ENCODE measurements around the gene EXOC7.

Gene EXOC7

DNA sequence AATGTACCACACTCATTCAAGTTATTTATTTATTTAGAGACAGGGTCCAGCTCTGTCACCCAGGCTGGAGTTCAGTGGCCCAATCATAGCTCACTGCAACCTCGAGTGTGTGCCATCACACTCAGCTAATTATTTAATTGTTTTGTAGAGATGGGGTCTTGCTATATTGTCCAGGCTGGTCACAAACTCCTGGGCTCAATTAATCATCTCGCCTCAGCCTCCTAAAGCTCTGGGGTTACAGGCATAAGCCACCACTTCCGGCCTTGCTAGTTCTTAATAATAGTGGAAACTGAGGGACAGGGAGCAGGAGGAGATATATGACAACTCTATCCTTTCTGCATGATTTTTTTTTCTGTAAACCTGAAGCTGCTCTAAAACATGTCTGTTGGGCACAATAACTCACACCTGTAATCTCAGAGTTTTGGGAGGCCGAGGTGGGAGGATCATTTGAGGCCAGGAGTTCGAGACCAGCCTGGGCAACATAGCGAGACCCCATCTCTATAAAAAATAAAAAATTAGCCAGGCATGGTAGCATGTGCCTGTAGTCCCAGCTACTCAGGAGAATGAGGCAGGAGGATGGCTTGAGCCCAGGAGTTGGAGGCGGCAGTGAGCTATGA lies 11.7 kb upstream of the EXOC7 start:
- no peak overlapping the region for H3K4me3 ChIP-seq (replicated peaks; ENCODE audit: low read depth, low read length)
- no peak for DNase-seq (ENCODE audit: extremely low read depth, low read depth)
- TF ChIP-seq, protein P1, sequence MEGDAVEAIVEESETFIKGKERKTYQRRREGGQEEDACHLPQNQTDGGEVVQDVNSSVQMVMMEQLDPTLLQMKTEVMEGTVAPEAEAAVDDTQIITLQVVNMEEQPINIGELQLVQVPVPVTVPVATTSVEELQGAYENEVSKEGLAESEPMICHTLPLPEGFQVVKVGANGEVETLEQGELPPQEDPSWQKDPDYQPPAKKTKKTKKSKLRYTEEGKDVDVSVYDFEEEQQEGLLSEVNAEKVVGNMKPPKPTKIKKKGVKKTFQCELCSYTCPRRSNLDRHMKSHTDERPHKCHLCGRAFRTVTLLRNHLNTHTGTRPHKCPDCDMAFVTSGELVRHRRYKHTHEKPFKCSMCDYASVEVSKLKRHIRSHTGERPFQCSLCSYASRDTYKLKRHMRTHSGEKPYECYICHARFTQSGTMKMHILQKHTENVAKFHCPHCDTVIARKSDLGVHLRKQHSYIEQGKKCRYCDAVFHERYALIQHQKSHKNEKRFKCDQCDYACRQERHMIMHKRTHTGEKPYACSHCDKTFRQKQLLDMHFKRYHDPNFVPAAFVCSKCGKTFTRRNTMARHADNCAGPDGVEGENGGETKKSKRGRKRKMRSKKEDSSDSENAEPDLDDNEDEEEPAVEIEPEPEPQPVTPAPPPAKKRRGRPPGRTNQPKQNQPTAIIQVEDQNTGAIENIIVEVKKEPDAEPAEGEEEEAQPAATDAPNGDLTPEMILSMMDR (IDR thresholded peaks at IDR 0.05; ENCODE audit: low read depth, low read length, missing control alignments) = no peak

DNA sequence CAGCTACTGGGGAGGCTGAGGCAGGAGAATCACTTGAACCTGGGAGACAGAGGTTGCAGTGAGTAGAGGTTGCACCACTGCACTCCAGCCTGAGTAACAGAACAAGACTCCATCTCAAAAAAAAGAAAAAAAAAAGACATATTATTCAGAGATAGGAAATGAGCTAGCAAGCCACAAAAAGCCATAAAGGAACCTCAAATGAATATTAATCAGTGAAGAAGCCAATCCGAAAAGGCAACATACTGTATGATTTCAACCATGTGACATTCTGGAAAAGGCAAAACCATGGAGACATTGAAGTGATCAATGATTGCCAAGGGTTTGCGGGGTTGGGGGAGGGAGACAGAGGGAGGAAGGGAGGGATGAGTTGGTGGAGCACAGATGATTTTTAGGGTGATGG lies 8.4 kb upstream of the EXOC7 start:
- no peak overlapping the region for H3K4me3 ChIP-seq (replicated peaks; ENCODE audit: low read depth, low read length)
- no peak for DNase-seq (ENCODE audit: extremely low read depth, low read depth)
- TF ChIP-seq, protein P1 (IDR thresholded peaks at IDR 0.05; ENCODE audit: low read depth, low read length, missing control alignments) = no peak

DNA sequence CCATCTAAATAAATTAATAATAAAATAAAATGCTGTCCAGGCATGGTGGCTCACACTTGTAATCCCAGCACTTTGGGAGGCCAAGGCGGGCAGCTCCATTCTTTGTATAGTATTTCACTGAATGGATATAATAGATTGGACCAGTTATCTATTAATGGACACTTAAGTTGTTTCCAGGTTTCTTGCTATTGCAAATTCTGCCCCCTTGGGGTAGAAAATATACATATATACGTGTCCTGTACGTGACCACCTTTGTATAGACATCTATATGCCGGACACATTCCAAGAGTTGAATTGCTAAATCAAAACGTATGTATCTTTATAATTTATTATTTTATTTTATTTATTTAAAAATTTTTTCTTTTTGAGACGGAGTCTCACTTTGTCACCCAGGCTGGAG lies 3.9 kb upstream of the EXOC7 start:
- H3K4me3 ChIP-seq (replicated peaks; ENCODE audit: low read depth, low read length) = no peak overlapping the region
- TF ChIP-seq, protein P1 (IDR thresholded peaks at IDR 0.05; ENCODE audit: low read depth, low read length, missing control alignments) = peak; percentile 8
- DNase-seq (ENCODE audit: extremely low read depth, low read depth) = no peak

DNA sequence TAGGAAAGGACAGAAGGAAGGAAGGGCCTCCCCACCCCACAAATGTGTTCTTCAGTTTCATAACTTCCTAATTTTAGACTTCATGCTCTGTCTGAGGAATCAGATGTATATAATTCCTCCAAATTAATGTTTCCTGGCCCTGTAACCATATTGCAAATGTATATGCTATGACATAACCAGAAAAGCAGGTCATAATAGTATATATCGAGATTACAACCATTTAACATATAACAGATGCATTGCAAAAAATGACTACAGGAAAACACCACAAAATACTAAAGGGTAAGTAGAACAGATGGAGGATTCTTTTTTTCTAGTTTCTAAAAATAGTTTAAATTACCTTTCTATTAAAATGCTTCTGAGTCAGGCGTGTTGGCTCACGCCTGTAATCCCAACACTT lies 3.1 kb upstream of the EXOC7 start:
- DNase-seq (ENCODE audit: extremely low read depth, low read depth) = no peak
- no peak overlapping the region for H3K4me3 ChIP-seq (replicated peaks; ENCODE audit: low read depth, low read length)
- TF ChIP-seq, protein P1 (IDR thresholded peaks at IDR 0.05; ENCODE audit: low read depth, low read length, missing control alignments) = no peak

DNA sequence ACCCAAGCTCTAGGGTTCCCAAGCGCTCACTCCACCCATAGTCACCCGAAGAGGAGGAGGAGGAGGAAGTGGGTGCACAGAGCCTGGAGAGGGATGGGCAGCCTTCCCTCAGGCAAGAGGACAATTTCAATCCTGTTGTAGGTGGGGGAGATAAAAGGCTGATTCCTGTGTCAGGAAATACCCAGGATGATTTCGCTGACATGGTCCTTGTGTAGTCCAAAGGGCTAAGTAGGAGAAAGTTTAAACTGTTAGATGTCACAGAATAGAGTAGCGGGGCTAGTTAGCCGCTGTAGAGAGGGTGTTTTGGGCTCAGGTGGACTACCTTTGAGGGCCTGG lies 1.3 kb upstream of the EXOC7 start:
- TF ChIP-seq, protein P1 (IDR thresholded peaks at IDR 0.05; ENCODE audit: low read depth, low read length, missing control alignments) = no peak
- H3K4me3 ChIP-seq (replicated peaks; ENCODE audit: low read depth, low read length) = no peak overlapping the region

DNA sequence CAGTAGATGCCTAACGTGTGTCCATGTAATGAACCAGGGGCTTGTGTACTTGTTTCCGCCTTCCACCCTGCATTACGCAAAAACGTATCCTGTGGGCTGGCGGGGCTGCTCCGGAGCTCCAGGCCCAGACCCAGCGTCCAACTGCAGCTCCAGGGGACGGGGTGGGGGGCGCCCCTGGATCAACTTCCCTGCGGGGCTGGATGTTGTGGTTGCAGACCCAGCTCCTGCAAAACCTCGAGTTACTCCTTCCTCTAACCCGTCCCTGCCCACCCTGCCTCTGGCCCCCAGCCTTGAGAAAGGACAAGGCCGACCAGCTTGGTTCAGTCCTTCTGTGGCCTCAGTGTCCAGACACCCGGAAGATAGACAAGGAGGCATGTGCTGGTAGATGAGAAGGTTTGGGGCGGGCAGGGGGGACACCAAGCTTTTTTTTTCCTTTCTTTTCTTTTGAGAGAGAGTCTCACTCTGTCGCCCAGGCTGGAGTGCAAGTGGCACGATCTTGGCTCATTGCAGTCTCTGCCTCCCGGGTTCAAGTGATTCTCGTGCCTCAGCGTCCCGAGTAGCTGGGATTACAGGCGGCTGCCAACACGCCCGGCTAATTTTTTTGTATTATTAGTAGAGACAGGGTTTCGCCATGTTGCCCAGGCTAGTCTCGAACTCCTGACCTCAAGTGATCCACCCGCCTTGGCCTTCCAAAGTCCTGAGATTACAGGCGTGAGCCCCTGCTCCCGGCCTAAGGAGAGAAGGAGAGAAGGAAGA lies 731 bp upstream of the EXOC7 start:
- H3K4me3 ChIP-seq (replicated peaks; ENCODE audit: low read depth, low read length) = peak overlapping the region; percentile 81
- DNase-seq (ENCODE audit: extremely low read depth, low read depth) = no peak
- TF ChIP-seq, protein P1 (IDR thresholded peaks at IDR 0.05; ENCODE audit: low read depth, low read length, missing control alignments) = no peak

More for the DNA sequence above, 1.3 kb upstream of the EXOC7 start:
- no peak for DNase-seq (ENCODE audit: extremely low read depth, low read depth)
